BLaER1 treated with 17β-estradiol and CSF1 and Interleukin-3, amounts not matched to agents 10 nM and 100 nM (cell line): ENCODE results near the gene NUDT14.

Source experiments
- H3K27ac ChIP-seq, 11 experiments: shearing (Covaris generic); formaldehyde crosslinking; 2 replicates each; pipeline ENCODE4 v1.8.1; 2022
- H3K27me3 ChIP-seq, 11 experiments: shearing (Covaris generic); formaldehyde crosslinking; 2 replicates each; pipeline ENCODE4 v1.8.1; 2022
- H3K36me3 ChIP-seq, 11 experiments: shearing (Covaris generic); formaldehyde crosslinking; 2 replicates each; pipeline ENCODE4 v1.8.1; 2022
- H3K4me1 ChIP-seq, 10 experiments: shearing (Covaris generic); formaldehyde crosslinking; 2 replicates each; pipeline ENCODE4 v1.8.1; 2022
- H3K4me2 ChIP-seq, 11 experiments: shearing (Covaris generic); formaldehyde crosslinking; 2 replicates each; pipeline ENCODE4 v1.8.1; 2022
- H3K4me3 ChIP-seq, 10 experiments: shearing (Covaris generic); formaldehyde crosslinking; 2 replicates each; pipeline ENCODE4 v1.8.1; 2022
- H3K9ac ChIP-seq, 11 experiments: shearing (Covaris generic); formaldehyde crosslinking; 2 replicates each; pipeline ENCODE4 v1.8.1; 2022
- H3K9me3 ChIP-seq, 11 experiments: shearing (Covaris generic); formaldehyde crosslinking; replicated peaks in 1 of 11; 2 replicates each; pipeline ENCODE4 v1.8.1; 2022
- H4K20me1 ChIP-seq, 11 experiments: shearing (Covaris generic); formaldehyde crosslinking; 2 replicates each; pipeline ENCODE4 v1.8.1; 2022
- Cebpa-rat ChIP-seq, 11 experiments: shearing (Covaris generic); IDR thresholded peaks; 2 replicates each; pipeline ENCODE4 v1.8.1; 2022

NUDT14 gene

GRCh38 chr14:105205673-105206208 lies 24.6 kb upstream of the NUDT14 start:
- Histone ChIP-seq H3K4me2 (peak overlapping the region in 9 of 11 experiments; percentile 31 to 82 (median 65); a peak in 15 of 22 replicates), H3K36me3 (peaks cover 11 to 19% (median 13%) of the 10 kb centered on the region in 11 experiments; a peak in 18 of 22 replicates), H3K9me3 (no peaks in the 10 kb centered on the region), H3K4me3 (no peak overlapping the region), H3K4me1 (peaks cover 26 to 95% (median 82%) of the 10 kb centered on the region in 10 experiments), H3K27me3 (peaks cover 0 to 21% (median 0%) of the 10 kb centered on the region in 11 experiments; a peak in 4 of 22 replicates), H3K27ac (no peak overlapping the region), H3K9ac (peak overlapping the region in 2 of 11 experiments; percentile 12 to 24; a peak in 1 of 22 replicates), H4K20me1 (peaks cover 0 to 86% (median 58%) of the 10 kb centered on the region in 11 experiments; a peak in 19 of 22 replicates)
- no peak for TF ChIP-seq Cebpa-rat (IDR thresholded peaks at IDR 0.05)

DNA sequence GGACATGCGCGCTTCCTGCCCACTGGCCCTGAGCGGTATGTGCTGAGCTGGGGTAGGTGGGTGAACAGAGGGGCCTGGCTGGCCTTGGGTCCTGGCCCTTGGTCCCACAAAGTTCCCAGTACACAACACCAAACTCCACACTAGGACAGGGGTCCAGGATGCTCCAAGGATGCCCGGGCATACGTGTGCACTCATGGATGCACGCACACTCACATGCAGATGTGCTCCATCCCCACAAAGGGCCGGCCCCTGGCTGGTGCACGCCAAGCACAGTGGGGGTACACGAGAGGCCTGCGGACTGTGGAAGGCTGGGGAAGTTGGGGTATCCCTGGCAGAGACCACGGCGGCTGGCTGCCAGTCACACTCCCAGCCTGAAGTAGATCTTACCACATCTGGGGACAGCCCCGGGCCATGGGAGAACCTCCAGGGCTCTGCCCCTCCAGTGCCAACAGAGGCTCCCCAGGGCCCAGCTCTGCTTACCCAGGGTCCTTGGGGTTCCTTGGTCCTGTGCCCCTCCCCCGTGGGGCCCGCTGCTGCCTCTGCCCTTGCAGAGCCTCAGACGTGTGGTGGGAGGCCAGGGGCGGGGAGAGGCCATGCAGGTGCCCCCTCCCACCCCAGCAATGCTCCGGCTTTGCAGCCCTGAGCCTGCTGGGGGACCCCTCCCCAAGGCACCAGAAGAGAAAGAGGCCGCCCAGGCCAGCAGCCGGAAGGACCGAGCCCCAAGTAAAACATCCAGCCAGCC lies 24.0 kb upstream of the NUDT14 start:
- no peak overlapping the region for H3K27ac ChIP-seq
- peaks cover 32 to 98% (median 88%) of the 10 kb centered on the region in 10 experiments for H3K4me1 ChIP-seq
- H3K9me3 ChIP-seq = no peaks in the 10 kb centered on the region
- H3K4me2 ChIP-seq = peak overlapping the region in 10 of 11 experiments; percentile 31 to 82 (median 62); a peak in 18 of 22 replicates
- H3K9ac ChIP-seq = peak overlapping the region in 3 of 11 experiments; percentile 3 to 24 (median 12); a peak in 3 of 22 replicates
- TF ChIP-seq Cebpa-rat (IDR thresholded peaks at IDR 0.05) = no peak
- peaks cover 0 to 21% (median 0%) of the 10 kb centered on the region in 11 experiments; a peak in 4 of 22 replicates for H3K27me3 ChIP-seq
- peaks cover 0 to 88% (median 58%) of the 10 kb centered on the region in 11 experiments; a peak in 19 of 22 replicates for H4K20me1 ChIP-seq
- H3K36me3 ChIP-seq = peaks cover 9 to 14% (median 10%) of the 10 kb centered on the region in 11 experiments; a peak in 18 of 22 replicates
- H3K4me3 ChIP-seq = no peak overlapping the region

- Histone ChIP-seq H3K4me2 (peak overlapping the region in 9 of 11 experiments; percentile 31 to 82 (median 65); a peak in 17 of 22 replicates), H3K27me3 (peaks cover 0 to 21% (median 0%) of the 10 kb centered on the region in 11 experiments; a peak in 4 of 22 replicates), H3K27ac (no peak overlapping the region), H3K4me1 (peaks cover 40 to 98% (median 92%) of the 10 kb centered on the region in 10 experiments), H3K9ac (peak overlapping the region in 3 of 11 experiments; percentile 3 to 25 (median 20); a peak in 2 of 22 replicates), H3K4me3 (no peak overlapping the region), H3K9me3 (no peaks in the 10 kb centered on the region), H4K20me1 (peaks cover 0 to 88% (median 58%) of the 10 kb centered on the region in 11 experiments; a peak in 19 of 22 replicates), H3K36me3 (peaks cover 1 to 7% (median 3%) of the 10 kb centered on the region in 11 experiments; a peak in 12 of 22 replicates)
- no peak for TF ChIP-seq Cebpa-rat (IDR thresholded peaks at IDR 0.05)
These were observed 23.3 kb upstream of the NUDT14 start for GRCh38 chr14:105204206-105204930.

DNA sequence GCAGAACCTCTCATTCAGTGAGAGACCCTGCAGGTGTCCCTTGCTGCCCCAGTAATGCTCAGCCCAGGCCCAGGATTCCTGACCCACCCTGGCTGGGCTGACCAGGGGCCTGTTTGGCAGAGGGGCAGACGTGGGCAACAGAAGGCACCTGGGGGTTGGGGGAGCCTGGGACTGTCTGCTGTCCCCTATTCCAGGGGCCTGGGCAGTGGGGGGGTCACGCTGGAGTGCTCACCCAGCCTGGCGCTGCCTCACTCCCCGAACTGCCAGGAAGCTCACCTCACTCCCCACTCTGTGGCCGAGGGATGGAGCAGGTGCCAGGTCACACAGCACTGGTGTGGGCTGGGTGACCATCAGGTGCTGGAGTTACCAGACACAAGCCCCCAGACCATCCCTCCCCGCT lies 22.6 kb upstream of the NUDT14 start:
- Histone ChIP-seq H3K4me1 (peaks cover 46 to 98% (median 92%) of the 10 kb centered on the region in 10 experiments), H3K4me2 (peak overlapping the region in 8 of 11 experiments; percentile 37 to 82 (median 66); a peak in 15 of 22 replicates), H3K9ac (peak overlapping the region in 3 of 11 experiments; percentile 18 to 25 (median 20); a peak in 2 of 22 replicates), H3K9me3 (no peaks in the 10 kb centered on the region), H3K4me3 (no peak overlapping the region), H3K36me3 (no peaks in the 10 kb centered on the region; a peak in 1 of 22 replicates), H3K27ac (no peak overlapping the region), H3K27me3 (peaks cover 0 to 21% (median 0%) of the 10 kb centered on the region in 11 experiments; a peak in 4 of 22 replicates), H4K20me1 (peaks cover 0 to 83% (median 57%) of the 10 kb centered on the region in 11 experiments; a peak in 19 of 22 replicates)
- no peak for TF ChIP-seq Cebpa-rat (IDR thresholded peaks at IDR 0.05)

GRCh38 chr14:105203057-105203531 lies 22.0 kb upstream of the NUDT14 start:
- Histone ChIP-seq H3K27ac (no peak overlapping the region; a peak in 1 of 22 replicates), H3K36me3 (no peaks in the 10 kb centered on the region), H3K9ac (peak overlapping the region in 5 of 11 experiments; percentile 26 to 66 (median 57); a peak in 9 of 22 replicates), H3K4me1 (peaks cover 52 to 98% (median 95%) of the 10 kb centered on the region in 10 experiments), H3K9me3 (no peaks in the 10 kb centered on the region), H3K4me3 (no peak overlapping the region), H3K27me3 (peaks cover 0 to 21% (median 0%) of the 10 kb centered on the region in 11 experiments; a peak in 4 of 22 replicates), H3K4me2 (peak overlapping the region; percentile 85 to 100 (median 96)), H4K20me1 (peaks cover 0 to 82% (median 52%) of the 10 kb centered on the region in 11 experiments; a peak in 19 of 22 replicates)
- TF ChIP-seq Cebpa-rat (IDR thresholded peaks at IDR 0.05) = no peak

GRCh38 chr14:105201925-105202513 lies 20.9 kb upstream of the NUDT14 start:
- peak overlapping the region in 10 of 11 experiments; percentile 3 to 63 (median 54); a peak in 16 of 22 replicates for H3K27ac ChIP-seq
- peaks cover 63 to 100% (median 97%) of the 10 kb centered on the region in 10 experiments for H3K4me1 ChIP-seq

DNA sequence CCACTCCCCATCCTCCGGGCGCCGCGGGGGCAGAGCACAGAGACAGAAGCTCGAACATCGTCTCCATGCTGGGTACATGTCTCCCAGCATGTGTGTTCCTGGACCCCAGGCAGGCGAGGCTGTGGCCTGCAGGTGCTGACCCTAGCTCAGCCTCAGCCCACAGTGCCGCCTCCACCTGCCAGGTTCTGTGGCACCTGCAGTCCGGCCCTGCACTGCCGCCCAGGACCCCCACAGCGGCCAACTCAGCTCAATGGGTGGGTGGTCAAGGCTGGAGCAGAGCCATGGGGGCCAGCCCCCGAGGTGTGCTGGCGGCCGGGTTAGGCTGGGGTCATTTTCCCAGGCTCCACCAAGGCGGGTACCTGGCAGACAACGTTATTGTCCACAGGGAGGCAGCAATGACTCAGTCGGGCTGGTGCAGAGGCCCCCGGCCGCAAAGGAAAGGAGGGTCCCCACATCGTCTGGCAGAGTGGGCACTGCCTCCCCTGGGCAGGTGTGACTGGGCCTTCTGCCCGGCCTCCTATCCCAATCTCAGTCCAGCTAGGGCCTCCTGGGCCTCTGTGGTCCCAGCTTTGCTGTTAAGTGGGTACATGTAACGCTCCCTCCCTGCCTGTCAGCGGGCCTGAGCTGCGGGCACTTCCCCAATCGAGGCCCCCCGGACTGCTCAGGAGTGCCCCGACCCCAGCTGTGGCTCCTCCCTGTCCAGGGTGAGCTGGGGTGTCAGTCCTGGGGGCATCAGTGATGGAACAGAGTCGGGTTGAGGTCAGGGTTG lies 20.2 kb upstream of the NUDT14 start:
- no peak for TF ChIP-seq Cebpa-rat (IDR thresholded peaks at IDR 0.05)
- Histone ChIP-seq H3K36me3 (no peaks in the 10 kb centered on the region), H3K27me3 (peaks cover 0 to 28% (median 4%) of the 10 kb centered on the region in 11 experiments; a peak in 11 of 22 replicates), H3K4me3 (peak overlapping the region in 7 of 10 experiments; percentile 11 to 56 (median 33); a peak in 12 of 20 replicates), H3K4me1 (peaks cover 68 to 100% (median 98%) of the 10 kb centered on the region in 10 experiments), H3K9ac (peak overlapping the region in 10 of 11 experiments; percentile 33 to 66 (median 52); a peak in 17 of 22 replicates), H3K4me2 (peak overlapping the region; percentile 85 to 100 (median 96)), H4K20me1 (peaks cover 0 to 68% (median 41%) of the 10 kb centered on the region in 11 experiments; a peak in 19 of 22 replicates), H3K9me3 (no peaks in the 10 kb centered on the region), H3K27ac (peak overlapping the region in 10 of 11 experiments; percentile 3 to 63 (median 54); a peak in 17 of 22 replicates)

More at GRCh38 chr14:105201925-105202513, 20.9 kb upstream of the NUDT14 start:
- Histone ChIP-seq H3K9ac (peak overlapping the region; percentile 33 to 66 (median 50); a peak in 19 of 22 replicates), H4K20me1 (peaks cover 0 to 74% (median 45%) of the 10 kb centered on the region in 11 experiments; a peak in 19 of 22 replicates), H3K9me3 (no peaks in the 10 kb centered on the region), H3K27me3 (peaks cover 0 to 21% (median 0%) of the 10 kb centered on the region in 11 experiments; a peak in 7 of 22 replicates), H3K4me3 (peak overlapping the region in 8 of 10 experiments; percentile 3 to 56 (median 26); a peak in 11 of 20 replicates), H3K4me2 (peak overlapping the region; percentile 85 to 100 (median 96)), H3K36me3 (no peaks in the 10 kb centered on the region)
- TF ChIP-seq Cebpa-rat (IDR thresholded peaks at IDR 0.05) = no peak
